Esophagus squamous epithelium (tissue), 5 donors: ENCODE measurements around the gene NSA2. TPM values are rescaled to one million over a fixed set of nuclear protein-coding genes. Genes with fewer than 3 reads are reported as not detected.

Experiments
- DNase-seq: peaks from one replicate; lab custom pipeline; 2025; lab: John Stamatoyannopoulos, UW
- H3K27ac ChIP-seq, 4 donors: fragments of 200-600 bp; sonication (generic); one replicate each; pipeline ENCODE4 v1.5.1; 2016 to 2019; ENCODE audit warnings: mild to moderate bottlenecking in 1 of 4
- H3K27me3 ChIP-seq, 4 donors: fragments of 200-600 bp; sonication (generic); 1 replicate in 3 of 4; 2 replicates in 1 of 4; pipeline versions ENCODE4 v1.5.1 to v1.6.0; 2017 to 2021; ENCODE audit warnings: antibody characterized with exemption in 1 of 4
- H3K36me3 ChIP-seq, 3 donors: fragments of 200-600 bp; sonication (generic); one replicate each; pipeline ENCODE4 v1.5.1; 2016 to 2019
- H3K4me1 ChIP-seq, 3 donors: fragments of 200-600 bp; sonication (generic); one replicate each; pipeline ENCODE4 v1.5.1; 2017 to 2019
- H3K4me3 ChIP-seq, 4 donors: fragments of 200-600 bp; sonication (generic); 1 replicate in 3 of 4; 2 replicates in 1 of 4; pipeline ENCODE4 v1.5.1; 2016 to 2019; ENCODE audit warnings: mild to moderate bottlenecking in 2 of 4, moderate library complexity in 1 of 4
- H3K9me3 ChIP-seq, 3 donors: fragments of 200-600 bp; sonication (generic); one replicate each; pipeline ENCODE4 v1.5.1; 2016 to 2019
- POLR2A ChIP-seq, 4 donors: fragments of 450-650 bp; IDR thresholded peaks; one replicate each; pipeline ENCODE4 v1.6.1; 2017; ENCODE audit warnings: antibody characterized with exemption in 4 of 4, mild to moderate bottlenecking in 4 of 4, moderate library complexity in 3 of 4
- WGBS, 2 donors: methylation state at CpG; one replicate each; pipeline ENCODE4 v1.1.5; 2018; 5-methylcytosine and 5-hydroxymethylcytosine counted together
- intact Hi-C: fragments of 100-400 bp; cut with DNase I; formaldehyde crosslinking; loops from one replicate; pipeline ENCODE4 v1.15.0; 2022
- total RNA-seq, 4 donors: library from RNA; depleted of rRNA; stranded (reverse); fragments of >200 nt; gene quantifications; one replicate each; pipeline ENCODE4 v1.1.0, GENCODE V29; 2016
- TF ChIP-seq, protein P1 (sequence below), 6 experiments: fragments of 450-650 bp in 4 of 6; fragments of 200-600 bp in 2 of 6; sonication (generic) in 2 of 6; IDR thresholded peaks; one replicate each; pipeline ENCODE4 v1.5.1; 2016 to 2019; ENCODE audit warnings: antibody characterized with exemption in 6 of 6, mild to moderate bottlenecking in 4 of 6, moderate library complexity in 4 of 6
- donor health status: DM: yes; HTN: yes; CAD: no.

Gene NSA2
- 100 to 1,000 TPM in 1 of 4 donors, 10 to 100 TPM in 3; 49.8 to 119 (median 82.7) TPM for total RNA-seq

- intact Hi-C loops = no loop called here
- no peaks in the 10 kb centered on the region for H3K9me3 ChIP-seq
- TF ChIP-seq, protein P1, sequence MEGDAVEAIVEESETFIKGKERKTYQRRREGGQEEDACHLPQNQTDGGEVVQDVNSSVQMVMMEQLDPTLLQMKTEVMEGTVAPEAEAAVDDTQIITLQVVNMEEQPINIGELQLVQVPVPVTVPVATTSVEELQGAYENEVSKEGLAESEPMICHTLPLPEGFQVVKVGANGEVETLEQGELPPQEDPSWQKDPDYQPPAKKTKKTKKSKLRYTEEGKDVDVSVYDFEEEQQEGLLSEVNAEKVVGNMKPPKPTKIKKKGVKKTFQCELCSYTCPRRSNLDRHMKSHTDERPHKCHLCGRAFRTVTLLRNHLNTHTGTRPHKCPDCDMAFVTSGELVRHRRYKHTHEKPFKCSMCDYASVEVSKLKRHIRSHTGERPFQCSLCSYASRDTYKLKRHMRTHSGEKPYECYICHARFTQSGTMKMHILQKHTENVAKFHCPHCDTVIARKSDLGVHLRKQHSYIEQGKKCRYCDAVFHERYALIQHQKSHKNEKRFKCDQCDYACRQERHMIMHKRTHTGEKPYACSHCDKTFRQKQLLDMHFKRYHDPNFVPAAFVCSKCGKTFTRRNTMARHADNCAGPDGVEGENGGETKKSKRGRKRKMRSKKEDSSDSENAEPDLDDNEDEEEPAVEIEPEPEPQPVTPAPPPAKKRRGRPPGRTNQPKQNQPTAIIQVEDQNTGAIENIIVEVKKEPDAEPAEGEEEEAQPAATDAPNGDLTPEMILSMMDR (IDR thresholded peaks at IDR 0.05) = peak in 2 of 6 experiments; percentile 11 to 36
- TF ChIP-seq POLR2A (IDR thresholded peaks at IDR 0.05) = peak in 1 of 4 donors; percentile 33
- H3K27ac ChIP-seq = peak within 1 kb of the TSS; percentile 79 to 90 (median 84)
- no peaks in the 10 kb centered on the region for H3K27me3 ChIP-seq
- peak within 1 kb of the TSS; percentile 80 to 93 (median 90) for H3K4me3 ChIP-seq
- peaks cover 0 to 39% (median 8%) of the 10 kb centered on the region in 3 donors for H3K36me3 ChIP-seq
- WGBS, 2 donors = 0 to 1% methylated on average over 15 to 26 of the region's 54 CpGs
- DNase-seq = peak; percentile 69
- H3K4me1 ChIP-seq = peaks cover 19 to 56% (median 23%) of the 10 kb centered on the region in 3 donors
Measured at GRCh38 chr5:74766849-74767578, at the start of gene NSA2, which contains the start of gene GFM2. Gene NSA2, plus strand, starts transcription at chr5:74767249. Its CDS starts 112 bp downstream, at chr5:74767361. Gene GFM2, minus strand, starts transcription at chr5:74767117. Its CDS starts 3,375 bp downstream, at chr5:74763742.

GRCh38 chr5:74717596-74717995 lies 49.5 kb upstream of the NSA2 start:
- Histone ChIP-seq H3K9me3 (no peaks in the 10 kb centered on the region), H3K36me3 (peaks cover 5 to 91% (median 6%) of the 10 kb centered on the region in 3 donors), H3K4me3 (no peak overlapping the region), H3K4me1 (no peaks in the 10 kb centered on the region), H3K27ac (no peak overlapping the region), H3K27me3 (no peaks in the 10 kb centered on the region)
- WGBS, 2 donors = 33 to 61% methylated on average over 1 of the region's 1 CpG
- no peak for DNase-seq
- no peak for TF ChIP-seq POLR2A (IDR thresholded peaks at IDR 0.05)
- TF ChIP-seq, protein P1 (IDR thresholded peaks at IDR 0.05) = no peak
- intact Hi-C loops = no loop called here

GRCh38 chr5:74722271-74722670 lies 44.8 kb upstream of the NSA2 start:
- intact Hi-C loops = no loop called here
- Histone ChIP-seq H3K4me1 (no peaks in the 10 kb centered on the region), H3K9me3 (no peaks in the 10 kb centered on the region), H3K27me3 (no peaks in the 10 kb centered on the region), H3K27ac (no peak overlapping the region), H3K36me3 (peaks cover 5 to 98% (median 15%) of the 10 kb centered on the region in 3 donors), H3K4me3 (no peak overlapping the region)
- no peak for TF ChIP-seq POLR2A (IDR thresholded peaks at IDR 0.05)
- TF ChIP-seq, protein P1 (IDR thresholded peaks at IDR 0.05) = no peak
- WGBS, 2 donors = 41 to 67% methylated on average over 1 of the region's 1 CpG
- no peak for DNase-seq

- Histone ChIP-seq H3K9me3 (no peaks in the 10 kb centered on the region), H3K36me3 (peaks cover 0 to 100% (median 15%) of the 10 kb centered on the region in 3 donors), H3K4me1 (no peaks in the 10 kb centered on the region), H3K27me3 (no peaks in the 10 kb centered on the region), H3K4me3 (no peak overlapping the region), H3K27ac (no peak overlapping the region)
- 82 to 88% methylated on average over 1 of the region's 1 CpG for WGBS, 2 donors
- no peak for DNase-seq
- TF ChIP-seq, protein P1 (IDR thresholded peaks at IDR 0.05) = no peak
- no peak for TF ChIP-seq POLR2A (IDR thresholded peaks at IDR 0.05)
- intact Hi-C loops = no loop called here
Measured at GRCh38 chr5:74725331-74725730, 41.7 kb upstream of the NSA2 start.

DNA sequence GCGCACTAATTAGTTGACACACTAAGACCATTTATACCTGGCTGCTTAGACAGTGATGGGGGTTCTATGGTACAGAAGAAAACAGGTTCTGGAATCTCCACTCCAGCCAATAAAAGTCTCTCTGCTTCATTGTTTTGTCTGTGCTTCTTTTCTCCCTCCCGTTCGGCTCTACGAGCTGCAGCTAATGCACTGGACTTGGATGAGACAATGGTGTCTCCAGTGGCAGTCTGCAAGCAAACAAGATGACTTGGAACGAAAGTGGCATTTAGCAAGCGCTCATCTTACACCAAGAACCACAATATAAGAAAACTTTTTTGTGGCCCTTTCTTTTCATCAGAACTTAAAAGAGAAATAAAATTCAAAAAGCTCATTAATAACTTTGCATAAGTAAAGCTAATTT lies 30.3 kb upstream of the NSA2 start:
- no peak for DNase-seq

More for the DNA sequence above, 30.3 kb upstream of the NSA2 start:
- peaks cover 3 to 95% (median 3%) of the 10 kb centered on the region in 3 donors for H3K36me3 ChIP-seq
- no peaks in the 10 kb centered on the region for H3K9me3 ChIP-seq
- no peaks in the 10 kb centered on the region for H3K4me1 ChIP-seq
- H3K27ac ChIP-seq = no peak overlapping the region
- 92 to 94% methylated on average over 6 of the region's 6 CpGs for WGBS, 2 donors
- no peak overlapping the region for H3K4me3 ChIP-seq
- intact Hi-C loops = no loop called here
- TF ChIP-seq, protein P1 (IDR thresholded peaks at IDR 0.05) = no peak
- no peak for TF ChIP-seq POLR2A (IDR thresholded peaks at IDR 0.05)
- H3K27me3 ChIP-seq = no peaks in the 10 kb centered on the region
